ENCODE data around the gene BICRAL.
A peak's percentile ranks its signal among the peaks of the same experiment; 100 is the strongest.
"Not testable (repeated sequence)": the region's sequence is repeated elsewhere in the genome, so short reads cannot be mapped to it uniquely, and the experiment has no call there.

BICRAL gene

DNA sequence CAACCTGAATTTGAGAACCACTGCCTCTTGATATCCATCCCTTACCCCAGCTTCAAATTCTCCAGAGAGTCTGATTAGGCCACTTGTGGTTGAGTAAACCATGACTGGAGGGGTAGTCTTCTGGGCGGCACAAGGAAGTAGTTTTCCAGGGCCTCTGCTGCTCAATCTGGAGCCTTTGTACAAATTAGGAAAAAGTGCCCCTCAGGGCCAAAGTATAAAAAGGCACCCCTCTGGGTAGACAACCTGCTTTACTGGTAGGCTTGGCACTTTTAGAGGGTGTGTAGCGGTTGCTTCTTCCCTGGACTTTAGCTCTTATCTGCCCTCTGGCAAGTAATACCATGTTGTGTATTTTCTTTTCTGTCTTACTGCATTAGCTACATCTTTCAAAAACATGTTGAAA, 64.7 kb downstream of the BICRAL start:
- no peak for DNase-seq

DNA sequence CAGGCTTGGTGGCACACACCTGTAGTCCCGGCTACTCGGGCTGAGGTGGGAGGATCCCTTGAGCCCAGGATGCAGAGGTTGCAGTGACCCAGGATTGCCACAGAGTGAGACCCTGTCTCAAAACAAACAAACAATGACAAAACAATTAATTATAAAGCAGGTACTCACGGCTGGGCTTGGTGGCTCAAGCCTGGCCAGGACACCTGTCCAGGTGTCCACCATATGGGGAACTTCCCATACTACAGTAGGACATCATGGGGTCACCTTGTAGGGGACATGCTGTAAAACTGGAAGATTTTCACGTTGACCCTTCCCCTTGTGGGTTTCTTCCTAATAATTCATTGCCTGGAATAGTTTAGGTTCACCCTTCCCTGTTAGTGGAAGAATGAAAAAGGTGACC, 66.8 kb downstream of the BICRAL start:
- no peak for DNase-seq

DNA sequence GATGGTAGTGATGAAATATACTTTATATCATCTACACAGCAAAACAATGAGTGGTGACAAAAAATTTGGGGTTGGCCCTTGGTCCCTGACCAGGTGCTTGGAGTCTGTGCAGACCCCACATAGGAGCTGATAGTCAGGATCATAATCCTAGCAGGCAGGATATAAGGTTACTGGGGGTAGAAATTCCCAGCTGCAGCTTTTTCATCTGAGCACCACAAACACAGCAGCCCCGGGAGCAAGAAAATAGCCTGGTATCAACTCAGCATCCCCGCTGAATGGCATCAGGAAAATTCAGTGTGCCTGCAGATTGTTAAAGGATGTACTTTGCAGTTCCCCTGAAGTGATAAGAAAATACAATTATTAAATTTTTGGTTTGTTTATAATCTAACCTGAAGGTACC, 69.7 kb downstream of the BICRAL start:
- DNase-seq: no peak

DNA sequence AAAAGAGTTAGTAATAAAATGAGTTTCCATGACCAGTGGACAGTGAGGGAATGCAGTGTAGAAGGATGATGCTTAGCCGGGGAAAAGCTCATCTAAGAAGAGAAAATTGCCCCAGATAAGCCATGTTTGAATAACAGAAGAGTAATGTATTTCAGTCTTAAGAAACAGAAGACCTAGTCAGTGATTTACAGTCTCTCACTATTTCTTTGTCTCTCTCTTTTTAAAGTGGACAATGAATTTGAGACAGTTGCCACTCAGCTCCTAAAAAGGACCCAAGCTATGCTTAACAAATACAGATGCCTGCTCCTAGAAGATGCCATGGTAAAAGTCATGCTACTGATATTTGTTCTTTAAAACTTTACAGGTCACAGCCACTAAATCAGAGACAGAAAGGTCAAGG, 78.2 kb downstream of the BICRAL start:
- no peak for DNase-seq

DNA sequence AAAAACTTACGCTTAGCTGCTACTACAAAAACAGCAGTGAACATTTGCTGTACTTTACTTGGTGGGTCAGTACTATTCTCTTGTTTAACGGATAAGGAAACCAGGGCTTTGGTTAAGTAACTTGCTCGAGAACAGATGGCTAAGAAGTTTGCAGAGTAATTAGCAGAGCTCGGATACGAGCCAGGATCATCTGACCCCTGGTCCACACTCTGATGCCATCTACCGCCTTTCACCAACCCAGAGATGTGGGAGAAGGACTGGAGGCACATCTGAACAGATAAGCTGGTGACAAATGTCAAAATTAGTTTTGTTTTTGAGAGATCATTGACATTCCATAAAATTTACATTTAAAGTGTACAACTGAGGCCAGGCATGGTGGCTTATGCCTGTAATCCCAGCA, 78.6 kb downstream of the BICRAL start:
- DNase-seq: no peak

DNA sequence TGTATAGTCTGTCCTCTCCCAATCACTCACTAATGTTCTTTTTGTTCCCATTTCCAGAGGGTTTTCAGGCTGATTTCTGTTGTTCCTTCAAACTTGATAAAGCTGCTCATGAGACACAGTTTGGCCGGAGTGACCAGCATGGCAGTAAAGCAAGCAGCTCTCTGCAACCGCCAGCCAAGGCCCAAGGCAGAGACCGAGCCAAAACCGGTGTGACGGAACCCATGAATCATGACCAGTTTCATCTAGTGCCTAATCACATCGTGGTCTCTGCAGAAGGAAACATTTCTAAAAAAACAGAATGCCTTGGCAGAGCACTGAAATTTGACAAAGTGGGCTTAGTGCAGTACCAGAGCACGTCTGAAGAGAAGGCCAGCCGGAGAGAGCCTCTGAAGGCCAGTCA, 82.8 kb downstream of the BICRAL start:
- no peak for DNase-seq

DNA sequence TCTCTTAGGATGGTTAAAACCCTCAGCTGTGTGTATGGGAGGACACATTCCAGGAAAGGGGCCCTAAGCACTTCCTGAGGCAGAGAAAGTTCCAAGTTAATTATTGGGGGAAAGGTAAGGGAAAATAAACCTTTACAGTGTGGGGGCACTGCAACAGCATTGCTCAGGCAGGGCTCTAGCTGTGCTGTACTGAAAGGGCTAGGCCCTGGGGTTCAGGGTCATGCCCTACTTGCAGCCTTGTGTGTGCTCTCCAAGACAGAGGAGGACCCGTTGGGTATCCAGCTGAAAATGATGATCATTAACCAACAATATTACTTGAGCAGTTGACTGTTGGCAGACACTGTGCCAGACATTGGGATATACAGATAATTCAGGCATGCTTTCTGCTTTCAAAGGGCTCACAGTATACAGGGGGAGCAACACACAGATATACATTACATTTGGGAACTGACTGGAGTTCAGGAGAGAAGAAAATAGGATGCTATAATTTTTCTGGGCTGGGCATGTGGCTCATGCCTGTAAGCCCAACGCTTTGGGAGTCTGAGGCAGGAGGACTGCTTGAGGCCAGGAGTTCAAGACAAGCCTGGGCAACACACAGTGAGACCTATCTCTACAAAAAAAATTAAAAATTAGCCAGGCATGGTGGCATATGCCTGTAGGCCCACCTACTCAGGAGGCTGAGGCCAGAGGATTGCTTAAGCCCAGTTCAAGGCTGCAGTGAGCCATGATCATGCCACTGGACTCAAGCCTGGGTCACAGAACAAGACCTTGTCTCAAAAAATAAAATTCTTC, 88.5 kb downstream of the BICRAL start:
- DNase-seq: no peak

DNA sequence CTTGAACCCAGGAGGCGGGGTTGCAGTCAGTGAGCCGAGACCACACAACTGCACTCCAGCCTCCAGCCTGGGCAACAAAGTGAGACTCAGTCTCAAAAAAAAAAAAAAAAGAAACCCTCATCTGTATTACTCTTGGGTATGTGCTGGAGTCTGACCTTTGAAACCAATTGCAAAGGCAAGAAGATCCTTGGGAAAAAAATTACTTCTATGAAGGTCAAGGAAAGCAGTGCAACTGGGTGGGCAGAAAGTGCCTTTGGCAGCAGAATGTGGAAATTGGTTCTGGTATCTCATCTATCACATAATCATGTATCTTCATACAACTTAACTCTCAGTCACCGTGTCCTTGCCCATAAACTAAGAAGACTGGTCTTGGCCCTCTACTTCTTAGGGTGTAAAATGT, 89.9 kb downstream of the BICRAL start:
- DNase-seq: no peak

DNA sequence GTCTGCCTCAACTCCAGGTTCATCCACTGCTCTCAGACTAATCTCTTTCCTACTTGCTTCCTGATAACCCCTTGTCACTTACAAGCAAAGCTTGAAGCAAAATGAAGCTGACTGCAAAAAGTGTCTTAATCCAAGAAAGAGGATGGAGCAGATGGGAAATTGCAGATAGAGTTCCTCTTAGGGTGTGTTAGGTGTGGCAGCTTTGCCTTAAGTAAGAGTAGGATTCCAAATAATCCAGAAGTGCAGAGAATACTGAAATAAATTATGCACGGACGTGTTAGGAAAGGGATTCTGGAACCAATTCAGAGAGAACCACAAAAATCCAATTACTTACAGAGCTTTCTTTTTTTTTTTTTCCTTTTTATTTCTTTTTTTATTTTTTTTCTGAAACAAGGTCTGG, 91.5 kb downstream of the BICRAL start:
- no peak for DNase-seq

DNA sequence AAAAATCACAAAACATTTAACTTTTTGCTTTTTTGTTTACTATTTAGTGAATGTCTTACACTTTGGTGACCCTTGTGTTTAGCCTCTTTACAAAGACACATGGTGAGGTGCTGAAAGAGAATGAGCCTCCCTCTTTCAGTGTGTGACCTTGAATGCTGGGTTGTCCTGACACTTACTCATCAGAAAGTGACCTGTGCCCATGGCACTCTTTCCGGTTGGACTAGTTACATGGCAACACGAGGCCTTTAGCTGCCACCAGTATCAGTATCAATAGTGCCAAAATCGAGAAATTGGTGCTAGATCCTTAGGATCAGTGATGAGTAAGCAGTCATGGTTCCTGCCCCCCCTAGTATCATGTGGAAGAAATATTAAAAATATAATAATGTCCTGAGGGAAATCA, 95.8 kb downstream of the BICRAL start:
- no peak for DNase-seq

DNA sequence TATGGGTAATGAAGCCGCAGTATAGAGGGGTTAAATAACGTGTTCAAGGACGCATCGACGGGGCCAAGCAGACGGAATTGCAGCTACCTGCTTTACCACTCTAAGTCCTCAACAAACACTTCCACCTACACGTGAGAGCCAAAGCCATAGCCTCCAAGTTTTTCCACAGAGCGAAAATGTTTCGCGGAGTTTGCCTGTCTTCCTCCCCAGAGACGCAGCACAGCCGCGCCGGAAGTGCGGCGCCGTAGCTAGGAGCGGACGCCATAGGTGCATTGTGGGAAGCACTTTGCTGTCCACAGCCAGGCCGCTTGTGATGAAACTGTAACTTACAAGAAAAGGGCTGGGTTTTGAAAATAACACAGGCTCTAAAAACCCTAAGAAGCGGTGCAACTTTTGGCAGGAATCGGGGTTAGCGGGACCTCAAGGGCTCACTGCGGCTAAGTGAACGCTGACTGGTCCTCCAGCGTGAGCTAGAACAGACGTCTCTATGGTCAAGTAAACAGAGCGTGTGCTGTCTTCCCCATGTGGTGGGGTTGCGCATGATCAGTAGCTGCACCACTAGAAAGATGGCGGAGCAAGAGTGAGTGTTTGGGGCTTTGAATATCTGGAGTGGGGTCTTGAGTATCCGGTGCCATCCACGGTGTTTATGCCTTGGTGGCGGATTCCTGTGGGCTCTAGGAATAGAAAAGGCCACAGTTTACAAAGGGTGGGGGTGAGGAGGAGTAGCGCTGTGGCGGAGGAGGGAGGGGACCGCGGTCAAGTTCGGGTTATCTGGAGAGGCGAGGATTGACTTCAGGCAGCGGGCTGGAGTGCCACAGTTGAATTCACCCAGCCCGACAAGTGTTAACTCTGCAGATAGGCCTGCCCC, 97.8 kb downstream of the BICRAL start, which contains the start of gene RPL7L1:
Gene RPL7L1 (plus strand): TSS at position 245 of the 868 bp plus-strand sequence. CDS start 295 bp downstream, at position 540.
- peak; percentile 86 to 91 (median 88) for DNase-seq

DNA sequence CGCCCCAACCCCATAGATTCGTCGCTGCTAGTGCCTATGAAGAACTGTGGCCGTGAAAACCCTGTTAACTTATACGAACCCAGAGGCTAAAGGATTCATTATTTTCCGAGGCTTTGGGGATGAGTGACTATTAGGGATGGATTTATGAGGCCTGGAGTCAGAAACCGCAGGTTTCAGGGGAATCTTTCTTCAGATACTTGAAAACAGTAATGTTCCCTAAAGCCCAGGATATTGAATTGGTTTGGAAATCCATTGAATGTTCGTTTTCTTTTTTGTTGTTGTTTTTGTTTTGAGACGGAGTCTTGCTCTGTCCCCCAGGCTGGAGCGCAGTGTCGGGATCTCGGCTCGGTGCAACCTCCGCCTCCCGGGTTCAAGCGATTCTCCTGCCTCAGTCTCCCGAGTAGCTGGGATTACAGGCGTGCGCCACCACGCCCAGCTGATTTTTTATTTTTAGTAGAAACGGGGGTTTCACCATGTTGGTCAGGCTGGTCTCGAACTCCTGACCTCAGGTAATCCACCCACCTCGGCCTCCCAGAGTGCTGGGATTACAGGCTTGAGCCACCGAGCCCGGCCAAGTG, 98.5 kb downstream of the BICRAL start:
- DNase-seq: not testable (repeated sequence)

DNA sequence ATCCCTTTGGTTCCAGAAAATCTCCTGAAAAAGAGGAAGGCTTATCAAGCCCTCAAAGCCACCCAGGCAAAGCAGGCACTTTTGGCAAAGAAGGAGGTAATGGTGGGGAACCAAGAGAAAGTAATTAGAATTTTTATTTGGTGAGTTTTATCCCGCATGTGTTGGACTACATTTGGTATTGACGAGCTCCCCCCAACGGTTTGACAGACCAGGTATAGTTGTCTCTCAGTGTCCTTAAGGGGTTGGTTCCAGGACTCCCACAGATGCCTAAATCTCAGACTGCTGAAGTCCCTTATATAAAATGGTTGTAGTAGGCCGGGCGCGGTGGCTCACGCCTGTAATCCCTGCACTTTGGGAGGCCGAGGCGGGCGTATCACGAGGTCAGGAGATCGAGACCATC, 99.0 kb downstream of the BICRAL start:
- DNase-seq: not testable (repeated sequence)

DNA sequence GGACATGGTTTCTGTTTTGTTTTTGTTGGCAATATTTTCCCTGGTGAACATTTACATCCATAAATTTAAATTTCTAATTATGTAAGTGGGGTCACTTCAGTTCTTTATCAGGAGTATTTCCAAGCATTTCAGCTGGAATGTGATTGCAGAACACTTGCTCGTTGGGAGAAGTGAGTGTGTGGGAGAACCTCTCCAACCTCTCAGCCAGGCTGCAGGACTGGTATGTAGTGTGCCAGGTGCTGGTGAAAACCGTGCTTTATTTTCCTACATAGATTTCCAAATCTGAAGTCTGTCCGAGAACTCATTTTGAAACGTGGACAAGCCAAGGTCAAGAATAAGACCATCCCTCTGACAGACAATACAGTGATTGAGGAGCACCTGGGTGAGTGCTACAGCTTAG, 103.8 kb downstream of the BICRAL start:
- DNase-seq: no peak

DNA sequence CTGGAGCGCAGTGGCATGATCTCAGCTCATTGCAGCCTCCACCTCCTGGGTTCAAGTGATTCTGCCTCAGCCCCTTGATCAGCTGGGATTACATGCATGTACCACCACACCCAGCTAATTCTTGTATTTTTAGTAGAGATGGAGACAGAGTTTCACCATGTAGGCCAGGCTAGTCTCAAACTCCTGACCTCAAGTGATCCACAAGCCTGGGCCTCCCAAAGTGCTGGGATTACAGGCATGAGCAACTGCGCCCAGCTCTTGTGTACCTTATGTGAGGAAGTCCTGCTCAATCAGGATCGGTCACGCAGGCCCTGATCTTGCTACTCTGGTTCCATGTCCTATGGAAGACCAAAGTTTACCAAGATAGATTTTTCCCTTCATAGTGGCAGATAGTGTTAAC, 106.3 kb downstream of the BICRAL start:
- DNase-seq: not testable (repeated sequence)

DNA sequence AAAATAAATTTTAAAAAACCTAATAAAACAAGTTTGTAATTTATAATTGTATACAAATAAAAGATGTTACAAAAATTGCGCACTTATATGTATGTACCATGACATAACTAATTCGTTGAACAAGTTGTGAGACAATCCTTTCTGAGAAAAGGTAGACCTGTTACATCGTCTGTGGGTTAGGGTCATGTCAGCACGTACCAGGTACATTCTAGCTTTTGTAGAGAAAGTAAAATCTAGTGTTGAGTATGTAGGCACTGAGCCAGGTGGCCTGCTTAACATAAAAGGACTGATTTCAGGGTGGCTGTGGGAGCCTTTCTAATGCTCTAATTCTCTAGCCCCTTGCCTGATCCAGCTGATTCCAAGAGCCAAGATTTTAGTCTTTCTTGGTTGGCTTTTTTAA, 108.0 kb downstream of the BICRAL start:
- DNase-seq: no peak

DNA sequence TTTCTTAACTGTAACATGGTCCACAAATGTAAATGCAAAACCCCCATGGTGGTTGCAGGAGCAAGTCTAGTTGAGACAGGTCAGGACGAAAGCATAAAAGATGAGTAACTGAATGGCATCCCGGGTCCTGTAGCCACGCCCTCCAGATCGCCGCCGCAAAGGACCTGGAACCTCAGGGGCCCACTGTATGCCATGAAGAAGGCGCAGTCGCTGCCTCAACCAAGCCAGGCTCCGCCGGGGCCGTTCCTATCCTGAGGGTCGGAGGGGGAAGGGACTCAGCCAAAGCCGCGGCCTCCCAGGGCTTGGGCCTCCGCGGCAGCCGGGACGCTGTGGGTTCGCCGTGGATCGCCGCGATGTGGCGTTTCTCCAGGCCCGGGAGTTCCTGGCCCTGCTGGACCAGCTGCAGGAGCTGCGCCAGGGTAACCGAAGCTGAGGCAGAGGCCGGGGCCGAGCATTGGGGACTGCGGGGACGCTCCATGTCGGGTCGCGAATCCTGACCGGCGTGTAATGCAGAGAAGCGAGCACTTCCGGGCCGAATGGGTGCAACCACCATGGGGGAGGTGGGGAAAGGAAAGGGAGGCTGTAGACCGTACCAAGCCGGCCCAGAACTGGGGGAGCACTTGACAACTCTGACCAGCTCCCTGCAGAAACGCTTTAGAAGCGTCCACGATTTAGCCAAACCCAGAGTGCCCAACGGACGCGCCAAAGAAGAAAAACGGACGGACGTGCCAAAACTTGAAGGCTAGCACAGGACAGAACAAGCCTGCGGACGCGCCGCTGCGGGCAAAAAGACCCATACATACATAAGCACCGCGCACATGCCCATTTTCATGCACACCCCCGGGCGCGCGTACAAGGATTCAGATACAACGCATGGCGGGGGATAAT, 108.7 kb downstream of the BICRAL start:
- DNase-seq: peak; percentile 94 to 95 (median 94)

DNA sequence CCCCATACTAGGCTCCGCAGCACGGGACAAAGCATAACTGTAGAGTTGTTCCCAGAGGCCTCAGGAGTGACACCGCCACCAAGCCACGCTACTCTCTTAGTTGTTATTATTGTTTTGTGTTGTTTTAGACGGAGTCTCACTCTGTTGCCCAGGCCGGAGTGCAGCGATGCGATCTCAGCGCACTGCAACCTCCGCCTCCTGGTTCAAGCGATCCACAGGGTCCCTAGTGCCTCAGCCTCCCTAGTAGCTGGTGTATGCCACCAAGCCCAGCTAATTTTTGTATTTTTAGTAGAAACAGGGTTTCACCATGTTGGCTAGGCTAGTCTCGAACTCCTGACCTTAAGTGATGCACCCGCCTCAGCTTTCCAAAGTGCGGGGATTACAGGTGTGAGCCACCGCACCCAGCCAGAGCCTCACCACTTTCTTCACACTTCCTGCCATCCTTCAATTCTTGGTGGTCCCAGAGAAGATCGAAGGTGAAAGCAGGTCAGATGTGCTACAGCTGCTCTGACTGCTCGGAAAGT, 109.4 kb downstream of the BICRAL start:
- DNase-seq: no peak

DNA sequence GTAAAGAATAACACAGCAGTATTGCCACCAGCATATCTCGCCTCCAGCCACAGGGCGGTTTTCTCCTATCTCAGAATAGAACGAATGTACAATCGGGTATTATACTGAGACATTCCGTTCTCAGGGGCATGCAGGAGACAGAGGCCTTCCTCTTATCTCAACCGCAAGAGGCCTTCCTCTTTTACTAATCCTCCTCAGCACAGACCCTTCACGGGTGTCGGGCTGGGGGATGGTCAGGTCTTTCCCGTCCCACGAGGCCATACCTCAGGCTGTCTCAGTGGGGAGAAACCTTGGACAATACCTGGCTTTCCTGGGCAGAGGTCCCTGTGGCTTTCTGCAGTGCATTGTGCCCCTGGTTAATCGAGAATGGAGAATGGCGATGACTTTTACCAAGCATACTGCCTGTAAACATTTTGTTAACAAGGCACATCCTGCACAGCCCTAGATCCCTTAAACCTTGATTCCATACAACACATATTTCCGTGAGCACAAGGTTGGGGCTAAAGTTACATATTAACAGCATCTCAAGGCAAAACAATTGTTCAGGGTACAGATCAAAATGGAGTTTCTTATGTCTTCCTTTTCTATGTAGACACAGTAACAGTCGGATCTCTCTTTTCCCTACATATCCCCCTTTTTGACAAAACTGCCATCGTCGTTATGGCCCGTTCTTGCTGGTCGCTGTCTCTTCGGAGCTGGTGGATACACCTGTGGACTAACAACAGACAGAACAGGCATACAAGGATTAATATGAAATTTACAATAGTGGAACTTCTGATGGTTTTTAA, 112.4 kb downstream of the BICRAL start:
- not testable (repeated sequence) for DNase-seq

DNA sequence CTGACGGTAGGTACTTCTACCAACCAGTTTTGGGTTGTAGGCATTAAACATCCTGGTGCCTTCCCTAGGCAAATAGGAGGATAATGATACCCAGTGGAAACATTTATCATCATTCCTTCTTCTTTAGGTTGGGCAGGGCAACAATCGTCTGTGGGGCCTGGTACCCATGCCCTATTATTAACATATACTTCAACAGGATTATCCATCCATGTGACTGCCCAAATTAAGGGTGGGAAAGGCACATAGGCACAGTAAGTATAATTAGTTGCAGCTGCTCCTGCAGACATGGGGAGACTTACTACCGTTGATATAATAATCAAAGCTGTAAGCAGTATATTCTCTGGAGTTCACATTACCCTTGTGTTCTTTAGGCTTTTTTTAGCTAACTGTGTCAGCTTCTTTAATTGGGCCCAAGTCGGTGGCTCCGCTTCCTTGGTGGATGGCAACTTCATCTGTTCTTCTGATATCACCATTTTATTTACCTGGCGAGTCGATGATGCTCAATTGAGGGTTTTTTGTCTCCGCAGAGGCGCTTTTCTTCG, 114.4 kb downstream of the BICRAL start:
- DNase-seq: no peak

DNA sequence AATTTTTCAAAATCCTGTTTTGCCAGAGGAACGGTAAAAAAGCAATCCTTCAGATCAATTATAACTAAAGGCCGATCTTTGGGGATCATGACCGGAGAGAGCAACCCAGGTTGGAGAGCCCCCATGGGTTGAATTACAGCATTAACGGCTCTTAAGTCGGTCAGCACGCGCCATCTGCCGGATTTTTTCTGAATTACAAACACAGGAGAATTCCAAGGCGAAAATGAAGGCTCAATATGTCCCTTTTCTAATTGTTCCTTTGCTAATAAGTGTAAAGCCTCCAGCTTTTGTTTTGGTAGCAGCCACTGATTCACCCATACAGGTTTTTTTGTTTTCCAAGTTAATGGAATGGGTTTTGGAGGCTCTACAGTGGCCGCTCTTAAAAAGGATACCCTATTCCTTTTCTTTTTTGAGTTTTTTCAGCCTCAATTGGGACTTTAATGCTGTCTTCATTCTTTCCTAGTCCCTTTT, 117.1 kb downstream of the BICRAL start:
- DNase-seq: peak; percentile 83 to 87 (median 84)

All from suppressor macrophage treated with lipopolysaccharide for 1 hour (primary cell).